Bronchial epithelial cell (primary cell): Measurements from ENCODE around the gene OR5B3. TPM values are rescaled to one million over a fixed set of nuclear protein-coding genes. Genes with fewer than 3 reads are reported as not detected.
A peak's percentile ranks its signal among the peaks of the same experiment; 100 is the strongest.

Experiments
- DNase-seq: peaks from one replicate; pipeline ENCODE4 v3.0.0-alpha.2; 2010; ENCODE audit warnings: low read depth
- FAIRE-seq: peaks from 2 replicates; lab custom pipeline; 2011; peaks lifted over from hg19 to GRCh38; lab: Jason Lieb, UNC
- H3K27me3 ChIP-seq: 2 replicates; pipeline ENCODE4 v1.5.1; 2011; ENCODE audit warnings: low read length; ENCODE audit not compliant: control insufficient read depth, insufficient read depth
- H3K36me3 ChIP-seq: 2 replicates; pipeline ENCODE4 v1.5.1; 2011; ENCODE audit warnings: low read length; ENCODE audit not compliant: control insufficient read depth, insufficient read depth
- H3K4me3 ChIP-seq: 2 replicates; pipeline ENCODE4 v1.5.1; 2011; ENCODE audit warnings: mild to moderate bottlenecking, low read depth, low read length, control low read depth
- CTCF ChIP-seq: IDR thresholded peaks from 2 replicates; pipeline ENCODE4 v1.5.1; 2011; ENCODE audit warnings: mild to moderate bottlenecking, moderate library complexity, low read length, control low read depth, inconsistent platforms; ENCODE audit not compliant: insufficient read depth, severe bottlenecking
- total RNA-seq: library from RNA; depleted of rRNA; stranded (reverse); fragments of >200 nt; gene quantifications from 2 replicates; pipeline ENCODE4 v1.2.1, GENCODE V29; 2014

OR5B3 gene
- total RNA-seq: not detected in 2 replicates

- FAIRE-seq: no peak
- no peak for TF ChIP-seq CTCF
- H3K27me3 ChIP-seq: no peaks in the 10 kb centered on the region
- no peaks in the 10 kb centered on the region for H3K36me3 ChIP-seq
- DNase-seq: no peak
- H3K4me3 ChIP-seq: no peak within 1 kb of the TSS
Measured at GRCh38 chr11:58406774-58407173, at the start of gene OR5B3. Gene OR5B3 (minus strand): TSS chr11:58406874. CDS start chr11:58403409, 3,465 bp downstream.

- H3K4me3 ChIP-seq: no peak overlapping the region
- H3K27me3 ChIP-seq: no peaks in the 10 kb centered on the region
- H3K36me3 ChIP-seq: no peaks in the 10 kb centered on the region
- no peak for TF ChIP-seq CTCF
- no peak for FAIRE-seq
- no peak for DNase-seq
Measured at GRCh38 chr11:58451585-58451984, 44.9 kb upstream of the OR5B3 start.

GRCh38 chr11:58446294-58446693 lies 39.6 kb upstream of the OR5B3 start:
- FAIRE-seq (no peak), DNase-seq (peak; percentile 5)
- H3K36me3 ChIP-seq: no peaks in the 10 kb centered on the region
- H3K27me3 ChIP-seq: no peaks in the 10 kb centered on the region
- no peak for TF ChIP-seq CTCF
- no peak overlapping the region for H3K4me3 ChIP-seq

- H3K4me3 ChIP-seq: no peak overlapping the region
Measured at GRCh38 chr11:58444300-58444699, 37.6 kb upstream of the OR5B3 start.

GRCh38 chr11:58442136-58442535 lies 35.5 kb upstream of the OR5B3 start, which contains the start of gene OR5B12:
Gene OR5B12 (minus strand): TSS chr11:58442236. CDS start chr11:58440151, 2,085 bp downstream.
- Histone ChIP-seq H3K4me3 (no peak within 1 kb of the TSS), H3K36me3 (no peaks in the 10 kb centered on the region), H3K27me3 (no peaks in the 10 kb centered on the region)
- no peak for TF ChIP-seq CTCF
- no peak for FAIRE-seq
- DNase-seq: no peak

More at GRCh38 chr11:58444300-58444699, 37.6 kb upstream of the OR5B3 start:
- FAIRE-seq (no peak), DNase-seq (no peak)
- TF ChIP-seq CTCF: no peak
- no peaks in the 10 kb centered on the region for H3K36me3 ChIP-seq
- no peaks in the 10 kb centered on the region for H3K27me3 ChIP-seq

GRCh38 chr11:58438486-58438885 lies 31.8 kb upstream of the OR5B3 start:
- H3K4me3 ChIP-seq: no peak overlapping the region
- FAIRE-seq (no peak), DNase-seq (no peak)
- H3K36me3 ChIP-seq: no peaks in the 10 kb centered on the region
- H3K27me3 ChIP-seq: no peaks in the 10 kb centered on the region
- no peak for TF ChIP-seq CTCF
